Liver (tissue), 9 donors: ENCODE results near the gene ZNF783. TPM values are rescaled to one million over a fixed set of nuclear protein-coding genes. Genes with fewer than 3 reads are reported as not detected.

Experiments used
- DNase-seq: peaks from one replicate; pipeline ENCODE4 v3.0.0-alpha.2; 2017; ENCODE audit warnings: low spot score
- H3K27ac ChIP-seq, 2 donors: one replicate each; pipeline ENCODE4 v1.7.0; 2013; ENCODE audit warnings: inconsistent platforms in 2 of 2, low read length in 2 of 2, control low read depth in 1 of 2, low read depth in 1 of 2, mild to moderate bottlenecking in 1 of 2
- H3K27me3 ChIP-seq, 4 donors: one replicate each; pipeline versions ENCODE4 v1.6.1 to v1.7.0; 2013; ENCODE audit warnings: low read length in 3 of 4, inconsistent platforms in 1 of 4, mild to moderate bottlenecking in 1 of 4, moderate library complexity in 1 of 4; ENCODE audit not compliant: control insufficient read depth in 4 of 4, insufficient read depth in 4 of 4
- H3K36me3 ChIP-seq, 4 donors: one replicate each; pipeline versions ENCODE4 v1.6.1 to v1.7.0; 2013; ENCODE audit warnings: low read length in 3 of 4, mild to moderate bottlenecking in 3 of 4, low read depth in 1 of 4, moderate library complexity in 1 of 4; ENCODE audit not compliant: control insufficient read depth in 4 of 4, insufficient read depth in 3 of 4
- H3K4me1 ChIP-seq, 4 donors: one replicate each; pipeline versions ENCODE4 v1.6.1 to v1.7.0; 2013; ENCODE audit warnings: low read length in 3 of 4, mild to moderate bottlenecking in 3 of 4, moderate library complexity in 1 of 4; ENCODE audit not compliant: control insufficient read depth in 4 of 4, insufficient read depth in 4 of 4
- H3K4me3 ChIP-seq, 3 donors: one replicate each; pipeline versions ENCODE4 v1.6.1 to v1.7.0; 2013; ENCODE audit warnings: low read length in 3 of 3, control low read depth in 1 of 3, low read depth in 1 of 3, mild to moderate bottlenecking in 1 of 3
- H3K9ac ChIP-seq, 2 donors: one replicate each; pipeline ENCODE4 v1.7.0; 2013; ENCODE audit warnings: low read length in 2 of 2, mild to moderate bottlenecking in 2 of 2, moderate library complexity in 2 of 2, control low read depth in 1 of 2, low read depth in 1 of 2
- H3K9me3 ChIP-seq, 4 donors: one replicate each; pipeline versions ENCODE4 v1.6.1 to v1.7.0; 2013; ENCODE audit warnings: low read length in 3 of 4; ENCODE audit not compliant: control insufficient read depth in 4 of 4
- ATF3 ChIP-seq: IDR thresholded peaks from 2 replicates; pipeline ENCODE4 v1.6.1; 2016; ENCODE audit warnings: antibody characterized with exemption
- CTCF ChIP-seq: fragments of 150-350 bp; IDR thresholded peaks from 2 replicates; pipeline ENCODE4 v1.5.1; 2017; ENCODE audit warnings: improper control_type of control experiment, low read depth, low read length; ENCODE audit not compliant: missing input control
- EGR1 ChIP-seq, 2 donors: IDR thresholded peaks; 2 replicates each; pipeline ENCODE4 v1.6.1; 2016 to 2018; ENCODE audit warnings: antibody characterized with exemption in 2 of 2, low read depth in 2 of 2
- FOXA1 ChIP-seq: IDR thresholded peaks from 2 replicates; pipeline ENCODE4 v1.6.1; 2016; ENCODE audit warnings: antibody characterized with exemption
- FOXA2 ChIP-seq: IDR thresholded peaks from 2 replicates; pipeline ENCODE4 v1.6.1; 2016; ENCODE audit warnings: antibody characterized with exemption
- GABPA ChIP-seq, 2 donors: IDR thresholded peaks in 1 of 2; conservative IDR thresholded peaks in 1 of 2; 2 replicates each; pipeline ENCODE4 v1.6.1; 2016; ENCODE audit warnings: antibody characterized with exemption in 2 of 2, mild to moderate bottlenecking in 1 of 2, moderate library complexity in 1 of 2
- HNF4A ChIP-seq, 2 donors: conservative IDR thresholded peaks; 2 replicates each; pipeline ENCODE4 v1.6.1; 2016; ENCODE audit warnings: antibody characterized with exemption in 2 of 2, mild to moderate bottlenecking in 2 of 2
- HNF4G ChIP-seq: IDR thresholded peaks from 2 replicates; pipeline ENCODE4 v1.6.1; 2016; ENCODE audit warnings: antibody characterized with exemption
- JUND ChIP-seq, 2 donors: IDR thresholded peaks; 2 replicates each; pipeline ENCODE4 v1.6.1; 2016; ENCODE audit warnings: antibody characterized with exemption in 2 of 2
- MAX ChIP-seq: IDR thresholded peaks from 2 replicates; pipeline ENCODE4 v1.6.1; 2016; ENCODE audit warnings: antibody characterized with exemption
- NR2F2 ChIP-seq: IDR thresholded peaks from 2 replicates; pipeline ENCODE4 v1.6.1; 2016; ENCODE audit warnings: antibody characterized with exemption
- RAD21 ChIP-seq, 2 donors: IDR thresholded peaks; 2 replicates each; pipeline ENCODE4 v1.6.1; 2016; ENCODE audit warnings: antibody characterized with exemption in 2 of 2, mild to moderate bottlenecking in 2 of 2
- REST ChIP-seq: IDR thresholded peaks from 2 replicates; pipeline ENCODE4 v1.6.1; 2016; ENCODE audit warnings: antibody characterized with exemption, mild to moderate bottlenecking
- RXRA ChIP-seq, 2 donors: IDR thresholded peaks; 2 replicates each; pipeline ENCODE4 v1.6.1; 2017 to 2018; ENCODE audit warnings: antibody characterized with exemption in 2 of 2, mild to moderate bottlenecking in 1 of 2
- SP1 ChIP-seq: IDR thresholded peaks from 2 replicates; pipeline ENCODE4 v1.6.1; 2018; ENCODE audit warnings: antibody characterized with exemption, mild to moderate bottlenecking
- TAF1 ChIP-seq: conservative IDR thresholded peaks from 2 replicates; pipeline ENCODE4 v1.6.1; 2016; ENCODE audit warnings: antibody characterized with exemption, mild to moderate bottlenecking
- YY1 ChIP-seq: IDR thresholded peaks from 2 replicates; pipeline ENCODE4 v1.6.1; 2016; ENCODE audit warnings: antibody characterized with exemption, mild to moderate bottlenecking
- ZBTB33 ChIP-seq: IDR thresholded peaks from 2 replicates; pipeline ENCODE4 v1.6.1; 2016; ENCODE audit warnings: antibody characterized with exemption
- WGBS: extraction: QIAGEN DNeasy Blood & Tissue Kit; methylation state at CpG from one replicate; pipeline ENCODE4 v1.1.7; 2013; 5-methylcytosine and 5-hydroxymethylcytosine counted together
- polyA plus RNA-seq, 2 donors: library from polyadenylated mRNA; stranded (reverse) in 1 of 2; unstranded in 1 of 2; fragments of 200-250 nt in 1 of 2; fragments of >200 nt in 1 of 2; fragmentation: Nextera tagmentation in 1 of 2; extraction: Ambion mirVana in 1 of 2; gene quantifications; one replicate each; pipeline versions ENCODE4 v1.2.1 to v1.2.3, GENCODE V29; 2013 to 2015
- total RNA-seq, 2 donors: library from RNA; depleted of rRNA; stranded (reverse); fragments of >200 nt; gene quantifications; one replicate each; pipeline ENCODE4 v1.2.3, GENCODE V29; 2014
- donor health status: healthy.
- donor health status: healthy.
- donor health status: healthy.
- donor health status: healthy.
- donor health status: healthy.

The ZNF783 gene
- total and polyA plus RNA-seq, 4 donors: 1.5 to 4.3 (median 1.8) TPM

- TF ChIP-seq REST (no peak), FOXA1 (no peak), GABPA (IDR thresholded peaks at IDR 0.05 in 1 of 2, conservative IDR thresholded peaks at IDR 0.05 in 1 of 2) (no peak), RAD21 (IDR thresholded peaks at IDR 0.05) (no peak), HNF4A (conservative IDR thresholded peaks at IDR 0.05) (no peak), YY1 (no peak), JUND (IDR thresholded peaks at IDR 0.05) (no peak), FOXA2 (no peak), ATF3 (no peak)
These were observed 25.6 kb downstream of the ZNF783 start (continued) for GRCh38 chr7:149287622-149288021.

- Histone ChIP-seq H3K9ac (no peak overlapping the region), H3K27ac (no peak overlapping the region), H3K4me3 (no peak overlapping the region), H3K27me3 (no peaks in the 10 kb centered on the region), H3K4me1 (peaks cover 1 to 32% (median 16%) of the 10 kb centered on the region in 4 donors), H3K9me3 (no peaks in the 10 kb centered on the region), H3K36me3 (peaks cover 0 to 5% (median 1%) of the 10 kb centered on the region in 4 donors)
- WGBS: 96% methylated on average over 8 of the region's 8 CpGs
- no peak for DNase-seq
- TF ChIP-seq REST (no peak), TAF1 (no peak), ZBTB33 (no peak), RXRA (IDR thresholded peaks at IDR 0.05) (no peak), JUND (IDR thresholded peaks at IDR 0.05) (no peak), YY1 (no peak), MAX (no peak), EGR1 (IDR thresholded peaks at IDR 0.05; ENCODE audit: low read depth in 2 of 2) (no peak), FOXA2 (no peak), HNF4A (conservative IDR thresholded peaks at IDR 0.05) (no peak), CTCF (no peak), SP1 (no peak), NR2F2 (no peak), FOXA1 (no peak), RAD21 (IDR thresholded peaks at IDR 0.05) (no peak), HNF4G (no peak), ATF3 (no peak), GABPA (IDR thresholded peaks at IDR 0.05 in 1 of 2, conservative IDR thresholded peaks at IDR 0.05 in 1 of 2) (no peak)
These were observed 27.3 kb downstream of the ZNF783 start for GRCh38 chr7:149289262-149289661.
